Lower leg skin (tissue), 3 donors: ENCODE measurements around the gene BMP6.

Experiments
- CTCF ChIP-seq, 3 donors: fragments of 450-650 bp; IDR thresholded peaks; one replicate each; pipeline ENCODE4 v1.5.1; 2016; ENCODE audit warnings: antibody characterized with exemption in 3 of 3, mild to moderate bottlenecking in 3 of 3, moderate library complexity in 2 of 3
- POLR2A ChIP-seq, 2 donors: fragments of 450-650 bp; IDR thresholded peaks; one replicate each; pipeline ENCODE4 v1.6.1; 2016 to 2017; ENCODE audit warnings: antibody characterized with exemption in 2 of 2, mild to moderate bottlenecking in 1 of 2, moderate library complexity in 1 of 2

- no peak for TF ChIP-seq CTCF (IDR thresholded peaks at IDR 0.05)
- no peak for TF ChIP-seq POLR2A (IDR thresholded peaks at IDR 0.05)
Measured at GRCh38 chr6:7914991-7915789, 189.3 kb downstream of the BMP6 start.
